Neural cell (in vitro differentiated cells): ENCODE results near the gene EXD3. TPM values are rescaled to one million over a fixed set of nuclear protein-coding genes. Genes with fewer than 3 reads are reported as not detected.

Experiments used
- H2AFZ ChIP-seq: fragments of 200-600, 300-800 bp; sonication (generic), shearing (Covaris generic); 2 replicates; pipeline ENCODE4 v1.6.0; 2014; ENCODE audit warnings: low read depth, mild to moderate bottlenecking, antibody characterized with exemption, low read length, moderate library complexity
- H3F3A ChIP-seq: fragments of 200-600 bp; shearing (Covaris generic); 2 replicates; pipeline ENCODE4 v1.6.1; 2016; ENCODE audit warnings: mild to moderate bottlenecking, moderate library complexity, mixed read lengths, antibody characterized with exemption, low read length; ENCODE audit not compliant: insufficient read depth, poor library complexity, severe bottlenecking
- H3K27ac ChIP-seq: fragments of 200-600, 300-800 bp; sonication (generic), shearing (Covaris generic); 2 replicates; pipeline ENCODE4 v1.5.1; 2014; ENCODE audit warnings: mild to moderate bottlenecking, low read length, moderate library complexity
- H3K27me3 ChIP-seq: fragments of 300-800, 200-600 bp; sonication (generic), shearing (Covaris generic); 2 replicates; pipeline ENCODE4 v1.6.0; 2014; ENCODE audit warnings: mild to moderate bottlenecking, low read depth, low read length, moderate library complexity; ENCODE audit not compliant: insufficient read depth
- H3K36me3 ChIP-seq: fragments of 300-800, 200-600 bp; sonication (generic), shearing (Covaris generic); 2 replicates; pipeline ENCODE4 v1.5.1; 2014; ENCODE audit warnings: mild to moderate bottlenecking, antibody characterized with exemption, low read length, moderate library complexity; ENCODE audit not compliant: insufficient read depth
- H3K4me2 ChIP-seq: fragments of 300-800, 200-600 bp; sonication (generic), shearing (Covaris generic); 2 replicates; pipeline ENCODE4 v1.6.0; 2014; ENCODE audit warnings: mild to moderate bottlenecking, low read length
- H3K4me3 ChIP-seq: fragments of 300-800, 200-600 bp; sonication (generic), shearing (Covaris generic); 2 replicates; pipeline ENCODE4 v1.5.1; 2014; ENCODE audit warnings: mild to moderate bottlenecking, low read length, moderate library complexity
- H3K79me2 ChIP-seq: fragments of 200-600 bp; shearing (Covaris generic); replicated peaks from 2 replicates; pipeline ENCODE4 v1.6.0; 2014; ENCODE audit warnings: mild to moderate bottlenecking, low read length, moderate library complexity; ENCODE audit not compliant: insufficient read depth
- H3K9ac ChIP-seq: fragments of 300-800, 200-600 bp; sonication (generic), shearing (Covaris generic); 2 replicates; pipeline ENCODE4 v1.6.1; 2016; ENCODE audit warnings: mild to moderate bottlenecking, low read length, mixed read lengths
- H3K9me2 ChIP-seq: fragments of 200-600 bp; shearing (Covaris generic); 2 replicates; pipeline ENCODE4 v1.6.1; 2016; ENCODE audit warnings: mild to moderate bottlenecking, low read length, mixed read lengths; ENCODE audit not compliant: insufficient read depth
- H3K9me3 ChIP-seq: fragments of 200-600, 300-800 bp; sonication (generic), shearing (Covaris generic); 2 replicates; pipeline ENCODE4 v1.6.1; 2016; ENCODE audit warnings: mild to moderate bottlenecking, mixed run types, low read length, moderate library complexity, mixed read lengths
- H4K20me1 ChIP-seq: fragments of 200-600 bp; shearing (Covaris generic); 2 replicates; pipeline ENCODE4 v1.6.1; 2016; ENCODE audit warnings: mild to moderate bottlenecking, mixed run types; ENCODE audit not compliant: insufficient read depth
- CTCF ChIP-seq: fragments of 450-650 bp; IDR thresholded peaks from 2 replicates; pipeline ENCODE4 v1.5.1; 2014; ENCODE audit warnings: antibody characterized with exemption, mild to moderate bottlenecking, moderate library complexity; ENCODE audit not compliant: poor library complexity, severe bottlenecking
- EP300 ChIP-seq: fragments of 450-650 bp; conservative IDR thresholded peaks from 2 replicates; pipeline ENCODE4 v1.6.1; 2014; ENCODE audit warnings: antibody characterized with exemption, mild to moderate bottlenecking, moderate library complexity; ENCODE audit not compliant: poor library complexity, severe bottlenecking
- EZH2 ChIP-seq: fragments of 200-600, 300-800 bp; shearing (Covaris generic), sonication (generic); IDR thresholded peaks from 2 replicates; pipeline ENCODE4 v1.6.1; 2014; ENCODE audit warnings: antibody characterized with exemption, low read length, borderline replicate concordance, mild to moderate bottlenecking; ENCODE audit not compliant: insufficient read depth, poor library complexity, severe bottlenecking
- MXI1 ChIP-seq: fragments of 450-650 bp; conservative IDR thresholded peaks from 2 replicates; pipeline ENCODE4 v1.6.1; 2014; ENCODE audit warnings: antibody characterized with exemption, mild to moderate bottlenecking; ENCODE audit not compliant: poor library complexity, severe bottlenecking
- POLR2AphosphoS5 ChIP-seq: IDR thresholded peaks from 2 replicates; pipeline ENCODE4 v1.6.1; 2012
- RAD21 ChIP-seq: fragments of 450-650 bp; conservative IDR thresholded peaks from 2 replicates; pipeline ENCODE4 v1.6.1; 2014; ENCODE audit warnings: antibody characterized with exemption, mild to moderate bottlenecking, moderate library complexity
- SMC3 ChIP-seq: fragments of 450-650 bp; conservative IDR thresholded peaks from 2 replicates; pipeline ENCODE4 v1.6.1; 2014; ENCODE audit warnings: antibody characterized with exemption, mild to moderate bottlenecking, moderate library complexity; ENCODE audit not compliant: poor library complexity
- TAF1 ChIP-seq: IDR thresholded peaks from 2 replicates; pipeline ENCODE4 v1.6.1; 2012; ENCODE audit warnings: low read depth
- polyA plus RNA-seq: library from polyadenylated mRNA; depleted of rRNA; stranded (reverse); fragments of >200 nt; gene quantifications from 2 replicates; pipeline ENCODE4 v1.2.3, GENCODE V29; 2014
- TF ChIP-seq, protein P1 (sequence below): IDR thresholded peaks from 2 replicates; pipeline ENCODE4 v1.6.1; 2012; ENCODE audit warnings: borderline replicate concordance

EXD3 gene
- polyA plus RNA-seq, 1 donor from 2014 or later: 32.9 TPM

- H3K79me2 ChIP-seq: no peaks in the 10 kb centered on the region
- H3K27ac ChIP-seq: no peak overlapping the region
Measured at GRCh38 chr9:137313956-137314560, 108.9 kb downstream of the EXD3 start.

GRCh38 chr9:137313326-137313936, 109.5 kb downstream of the EXD3 start:
- H4K20me1 ChIP-seq: no peaks in the 10 kb centered on the region
- TF ChIP-seq POLR2AphosphoS5: no peak
- TF ChIP-seq EZH2: no peak
- TF ChIP-seq, protein P1, sequence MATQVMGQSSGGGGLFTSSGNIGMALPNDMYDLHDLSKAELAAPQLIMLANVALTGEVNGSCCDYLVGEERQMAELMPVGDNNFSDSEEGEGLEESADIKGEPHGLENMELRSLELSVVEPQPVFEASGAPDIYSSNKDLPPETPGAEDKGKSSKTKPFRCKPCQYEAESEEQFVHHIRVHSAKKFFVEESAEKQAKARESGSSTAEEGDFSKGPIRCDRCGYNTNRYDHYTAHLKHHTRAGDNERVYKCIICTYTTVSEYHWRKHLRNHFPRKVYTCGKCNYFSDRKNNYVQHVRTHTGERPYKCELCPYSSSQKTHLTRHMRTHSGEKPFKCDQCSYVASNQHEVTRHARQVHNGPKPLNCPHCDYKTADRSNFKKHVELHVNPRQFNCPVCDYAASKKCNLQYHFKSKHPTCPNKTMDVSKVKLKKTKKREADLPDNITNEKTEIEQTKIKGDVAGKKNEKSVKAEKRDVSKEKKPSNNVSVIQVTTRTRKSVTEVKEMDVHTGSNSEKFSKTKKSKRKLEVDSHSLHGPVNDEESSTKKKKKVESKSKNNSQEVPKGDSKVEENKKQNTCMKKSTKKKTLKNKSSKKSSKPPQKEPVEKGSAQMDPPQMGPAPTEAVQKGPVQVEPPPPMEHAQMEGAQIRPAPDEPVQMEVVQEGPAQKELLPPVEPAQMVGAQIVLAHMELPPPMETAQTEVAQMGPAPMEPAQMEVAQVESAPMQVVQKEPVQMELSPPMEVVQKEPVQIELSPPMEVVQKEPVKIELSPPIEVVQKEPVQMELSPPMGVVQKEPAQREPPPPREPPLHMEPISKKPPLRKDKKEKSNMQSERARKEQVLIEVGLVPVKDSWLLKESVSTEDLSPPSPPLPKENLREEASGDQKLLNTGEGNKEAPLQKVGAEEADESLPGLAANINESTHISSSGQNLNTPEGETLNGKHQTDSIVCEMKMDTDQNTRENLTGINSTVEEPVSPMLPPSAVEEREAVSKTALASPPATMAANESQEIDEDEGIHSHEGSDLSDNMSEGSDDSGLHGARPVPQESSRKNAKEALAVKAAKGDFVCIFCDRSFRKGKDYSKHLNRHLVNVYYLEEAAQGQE: no peak
- TF ChIP-seq MXI1: no peak
- no peak for TF ChIP-seq RAD21
- no peak for TF ChIP-seq EP300
- no peak for TF ChIP-seq CTCF

More at GRCh38 chr9:137313956-137314560, 108.9 kb downstream of the EXD3 start:
- Histone ChIP-seq H3K36me3 (no peaks in the 10 kb centered on the region), H2AFZ (no peak overlapping the region), H3K4me3 (no peak overlapping the region), H3K9me2 (no peaks in the 10 kb centered on the region), H3F3A (no peaks in the 10 kb centered on the region), H3K27me3 (no peaks in the 10 kb centered on the region), H3K9ac (no peak overlapping the region), H4K20me1 (no peaks in the 10 kb centered on the region), H3K4me2 (no peak overlapping the region), H3K9me3 (no peaks in the 10 kb centered on the region)
- TF ChIP-seq CTCF (no peak), POLR2AphosphoS5 (no peak), MXI1 (no peak), RAD21 (no peak), EP300 (no peak), EZH2 (no peak), SMC3 (no peak), TAF1 (no peak)
- TF ChIP-seq, protein P1: no peak

More at GRCh38 chr9:137313326-137313936, 109.5 kb downstream of the EXD3 start:
- Histone ChIP-seq H3K9me3 (no peaks in the 10 kb centered on the region), H3K9ac (no peak overlapping the region), H3K27me3 (no peaks in the 10 kb centered on the region), H3K4me2 (no peak overlapping the region), H2AFZ (no peak overlapping the region), H3K4me3 (no peak overlapping the region), H3F3A (no peaks in the 10 kb centered on the region), H3K27ac (no peak overlapping the region), H3K79me2 (no peaks in the 10 kb centered on the region), H3K36me3 (no peaks in the 10 kb centered on the region), H3K9me2 (no peaks in the 10 kb centered on the region)
